ENCODE measurements around the gene TTN. TPM values are rescaled to one million over a fixed set of nuclear protein-coding genes. Genes with fewer than 3 reads are reported as not detected.

Gene TTN
- total RNA-seq, 1 donor from 2014 or later: 2.7 TPM

DNA sequence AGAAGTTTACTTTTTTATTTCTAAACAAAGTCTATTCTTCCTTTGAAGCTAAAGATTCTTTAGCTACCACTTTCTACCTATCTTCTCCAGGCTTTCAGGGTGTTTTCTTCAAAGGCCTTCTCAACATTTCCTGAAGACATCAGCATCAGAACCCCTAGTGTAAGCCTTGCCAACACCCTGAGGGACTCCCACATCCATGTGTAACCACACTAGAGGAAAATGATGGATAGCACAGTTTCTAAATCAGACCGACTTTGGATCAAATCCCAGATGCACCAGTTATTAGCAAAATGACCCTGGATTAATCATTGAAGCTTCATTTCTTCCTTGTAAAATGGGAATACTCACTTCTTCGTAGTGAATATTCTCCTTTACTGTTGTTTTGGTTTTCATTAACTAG, 4.7 kb upstream of the TTN start:
- no peak for DNase-seq (ENCODE audit: low read depth, low spot score)

- no peak for DNase-seq (ENCODE audit: low read depth, low spot score)
These were observed 3.8 kb upstream of the TTN start for GRCh38 chr2:178811045-178811444.

DNA sequence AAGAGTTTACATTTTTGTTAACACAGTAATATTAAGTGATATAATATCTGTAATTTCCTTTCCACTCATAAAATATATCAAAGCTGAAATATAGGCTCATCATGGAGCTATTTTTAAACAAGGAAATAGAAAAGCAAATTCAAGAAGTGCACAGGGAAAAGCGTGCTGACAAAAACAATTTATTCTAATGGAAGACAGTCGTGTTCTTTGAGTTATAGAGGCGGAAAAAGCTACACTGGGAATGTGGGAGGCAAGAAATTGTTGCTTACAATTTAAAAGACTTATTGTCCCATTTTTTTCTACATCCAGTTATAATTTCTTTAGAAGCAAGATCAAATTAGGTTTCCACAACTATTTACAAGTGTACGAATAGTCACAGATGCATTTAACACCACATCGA, 3.2 kb upstream of the TTN start:
- DNase-seq (ENCODE audit: low read depth, low spot score): no peak

DNA sequence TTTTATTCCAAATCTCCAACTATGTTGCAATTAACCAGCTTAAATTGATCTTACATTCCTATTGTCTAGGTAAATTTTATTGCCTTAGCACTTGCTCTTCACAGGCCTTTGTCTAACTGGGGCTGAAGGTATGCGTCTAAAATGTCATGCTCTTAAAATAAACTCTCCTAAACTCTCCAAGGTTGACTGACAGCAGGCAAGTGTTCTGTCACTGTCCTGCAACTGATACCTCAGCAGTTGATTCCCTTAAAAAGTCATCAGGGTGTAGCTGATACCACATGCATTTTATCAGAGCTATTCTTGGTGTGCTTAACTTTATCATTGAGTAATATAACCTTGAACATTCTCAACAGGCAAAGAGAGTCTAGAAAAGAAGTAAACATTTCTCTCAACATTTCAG, 680 bp downstream of the TTN start:
- DNase-seq (ENCODE audit: low read depth, low spot score): no peak

DNA sequence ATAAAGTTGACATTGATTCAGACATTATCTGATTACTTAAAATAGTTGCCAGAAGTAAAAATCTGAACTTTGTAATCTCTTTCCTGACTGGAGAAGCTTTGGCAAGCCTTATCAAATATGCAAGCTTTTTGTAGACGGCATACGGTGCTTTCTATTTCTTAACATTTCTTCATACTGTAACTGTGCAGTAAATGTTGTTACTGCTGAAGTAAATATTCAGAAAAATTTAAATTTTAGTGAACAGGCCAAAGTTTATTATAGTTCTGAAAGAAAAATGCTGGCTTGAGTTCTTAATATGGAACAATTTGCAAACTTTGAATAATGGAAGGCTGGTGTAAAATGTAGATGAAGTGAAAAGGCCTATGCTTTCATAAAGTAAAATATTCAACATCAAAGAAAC, 1.8 kb downstream of the TTN start:
- no peak for DNase-seq (ENCODE audit: low read depth, low spot score)

DNA sequence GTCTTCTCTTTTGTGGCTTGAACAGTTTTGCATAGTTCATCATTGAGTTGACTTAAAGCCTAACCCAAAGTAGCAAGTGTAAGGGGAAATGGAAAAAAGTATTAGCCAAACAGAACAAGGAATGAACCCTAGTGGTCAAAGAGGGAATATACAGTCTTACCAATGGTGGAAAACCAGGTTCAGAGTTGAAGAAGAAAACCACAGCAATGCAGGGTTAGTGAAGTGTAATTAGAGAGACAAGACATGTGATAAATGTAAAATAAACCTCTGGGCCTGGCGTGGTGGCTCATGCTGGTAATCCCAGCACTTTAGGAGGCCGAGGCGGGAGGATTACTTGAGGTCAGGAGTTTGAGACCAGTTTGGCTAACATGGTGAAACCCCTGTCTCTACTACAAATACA, 2.4 kb downstream of the TTN start:
- DNase-seq (ENCODE audit: low read depth, low spot score): no peak

GRCh38 chr2:178800510-178800909, 6.7 kb downstream of the TTN start:
- no peak for DNase-seq (ENCODE audit: low read depth, low spot score)

DNA sequence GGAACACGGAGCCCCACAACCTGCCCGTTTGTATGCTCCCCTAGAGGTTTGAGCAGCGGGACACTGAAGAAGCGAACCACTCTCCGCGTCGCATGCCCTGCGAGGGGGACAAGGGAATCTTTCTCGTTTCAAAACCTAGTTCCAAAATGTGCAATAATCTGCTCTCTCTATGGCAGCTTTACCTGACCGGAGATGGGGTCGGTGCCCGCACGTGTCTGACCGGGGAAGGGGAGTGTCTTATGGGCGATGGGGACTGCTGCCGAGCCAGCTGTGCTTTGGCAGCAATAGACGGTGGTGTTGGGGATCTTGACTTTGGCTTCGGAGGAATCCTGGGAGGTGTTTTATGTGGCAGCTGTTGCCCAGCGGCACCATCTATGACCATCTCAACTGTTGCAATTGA, 7.9 kb downstream of the TTN start:
- DNase-seq (ENCODE audit: low read depth, low spot score): no peak

- DNase-seq (ENCODE audit: low read depth, low spot score): peak; percentile 13
These were observed 11.0 kb downstream of the TTN start for GRCh38 chr2:178796079-178796677.

DNA sequence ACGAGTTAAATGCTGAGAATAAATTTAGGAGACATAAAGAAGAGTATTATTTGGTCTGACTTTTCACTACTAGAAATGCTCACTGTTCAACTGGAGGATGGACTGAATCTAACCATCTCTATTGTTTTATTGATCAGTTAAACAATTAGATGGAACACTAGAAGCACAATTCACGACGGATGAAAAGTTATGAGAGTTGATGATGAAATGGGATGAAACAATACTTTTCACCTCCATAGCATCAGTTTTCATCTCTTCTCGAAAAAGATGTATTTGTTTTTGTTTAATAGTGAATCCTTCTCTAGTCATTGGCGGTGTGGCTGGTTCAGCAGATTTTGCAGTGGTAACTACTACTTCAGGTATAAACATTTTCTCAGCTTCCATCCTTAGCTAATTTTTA, 19.3 kb downstream of the TTN start:
- no peak for DNase-seq (ENCODE audit: low read depth, low spot score)

DNA sequence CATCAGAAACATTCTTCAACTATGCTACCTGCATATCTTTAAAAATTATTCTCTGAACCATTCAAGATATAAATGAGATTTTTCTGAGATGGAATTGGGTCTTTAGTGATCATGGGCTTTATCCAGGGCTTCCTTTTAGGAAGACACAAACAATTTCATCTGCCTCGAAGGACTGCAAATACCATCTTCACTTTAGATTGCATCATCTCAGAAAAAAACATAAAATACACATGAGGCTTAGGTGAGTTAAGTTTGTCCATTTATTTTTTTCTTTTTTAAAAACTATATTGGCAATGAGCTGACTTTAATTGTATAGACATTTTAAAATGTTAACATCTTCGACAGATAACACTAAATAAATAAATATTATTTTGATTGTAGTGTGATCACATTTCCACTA, 20.1 kb downstream of the TTN start:
- no peak for DNase-seq (ENCODE audit: low read depth, low spot score)

DNA sequence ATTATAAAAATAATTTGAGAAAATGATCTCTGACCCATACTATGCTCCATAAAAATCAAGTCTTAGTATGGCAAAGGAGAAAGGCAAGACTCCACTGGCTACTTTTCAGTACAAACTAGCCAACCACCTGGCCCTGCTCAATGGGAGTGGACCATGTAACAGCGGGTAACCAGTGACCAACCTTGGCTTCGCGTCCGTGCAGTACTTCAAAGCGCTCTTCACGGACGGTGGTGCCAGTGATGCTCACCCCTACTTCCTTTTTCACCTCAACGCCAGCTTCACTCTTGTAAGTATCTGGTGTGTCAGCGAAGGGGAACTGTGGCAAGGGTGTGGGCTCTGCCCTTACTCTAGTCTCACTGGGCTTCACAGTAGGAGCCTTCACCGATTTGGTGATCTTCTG, 23.3 kb downstream of the TTN start:
- DNase-seq (ENCODE audit: low read depth, low spot score): no peak

DNA sequence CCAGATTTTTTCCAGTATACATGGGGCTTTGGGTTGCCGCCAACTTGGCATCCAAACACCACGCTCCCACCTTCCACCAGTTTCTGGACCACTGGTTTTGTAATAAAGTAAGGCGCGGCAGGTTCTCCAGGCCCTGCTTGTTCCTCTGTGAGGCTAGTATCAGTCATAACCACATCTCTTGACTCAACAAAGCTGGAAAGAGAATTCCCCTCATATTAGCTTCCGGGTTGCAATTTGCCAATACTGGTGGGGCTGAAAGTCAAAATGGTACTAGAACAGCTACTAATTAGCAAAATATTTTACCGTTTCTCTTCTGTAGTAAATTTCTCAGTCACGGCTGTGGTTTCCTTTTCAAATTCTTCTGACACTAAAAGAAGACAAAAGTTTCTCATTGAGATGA, 25.0 kb downstream of the TTN start:
- DNase-seq (ENCODE audit: low read depth, low spot score): no peak

- no peak for DNase-seq (ENCODE audit: low read depth, low spot score)
These were observed 29.6 kb downstream of the TTN start for GRCh38 chr2:178777577-178777976.

DNA sequence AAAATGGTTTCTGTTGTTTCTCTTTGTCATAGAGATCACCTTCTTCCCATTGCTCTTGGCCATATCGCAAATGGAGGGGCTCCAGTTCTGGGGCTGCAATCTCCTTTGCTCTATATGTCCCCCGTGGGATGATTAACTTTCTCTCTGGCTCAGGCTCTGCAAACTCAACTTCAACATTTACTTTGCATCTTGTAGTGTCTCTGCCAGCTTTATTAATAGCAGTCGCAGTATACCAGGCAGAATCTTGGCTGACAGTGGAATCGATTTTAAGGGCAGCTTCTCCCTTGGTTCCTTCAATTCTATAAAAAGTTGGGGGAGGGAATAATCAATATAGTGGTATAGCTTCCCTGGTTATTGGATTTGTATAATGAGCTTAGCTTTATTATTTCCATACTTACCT, 30.5 kb downstream of the TTN start:
- DNase-seq (ENCODE audit: low read depth, low spot score): no peak

DNA sequence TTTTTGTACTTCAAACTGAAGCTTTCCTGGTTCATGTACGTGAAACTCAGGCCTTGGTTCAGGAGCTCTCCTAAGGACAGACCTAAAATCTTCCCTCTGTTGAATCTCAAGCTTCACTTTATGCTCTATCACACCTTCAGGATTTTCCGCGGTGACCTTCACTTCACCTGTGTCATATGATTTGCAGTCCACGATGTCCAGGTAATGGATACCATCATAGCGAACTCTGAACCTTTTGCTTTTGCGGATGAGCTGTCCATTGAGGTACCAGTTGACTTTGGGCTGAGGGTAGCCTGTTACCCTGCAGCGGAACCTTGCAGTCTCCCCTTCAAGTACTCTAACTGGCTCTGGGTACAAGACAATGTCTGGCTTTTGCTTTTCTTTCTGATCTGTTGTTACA, 31.2 kb downstream of the TTN start:
- DNase-seq (ENCODE audit: low read depth, low spot score): no peak

GRCh38 chr2:178770518-178770917, 36.7 kb downstream of the TTN start:
- DNase-seq (ENCODE audit: low read depth, low spot score): no peak

GRCh38 chr2:178767094-178768060, 39.8 kb downstream of the TTN start:
- DNase-seq (ENCODE audit: low read depth, low spot score): no peak

GRCh38 chr2:178764097-178764496, 43.1 kb downstream of the TTN start:
- no peak for DNase-seq (ENCODE audit: low read depth, low spot score)

DNA sequence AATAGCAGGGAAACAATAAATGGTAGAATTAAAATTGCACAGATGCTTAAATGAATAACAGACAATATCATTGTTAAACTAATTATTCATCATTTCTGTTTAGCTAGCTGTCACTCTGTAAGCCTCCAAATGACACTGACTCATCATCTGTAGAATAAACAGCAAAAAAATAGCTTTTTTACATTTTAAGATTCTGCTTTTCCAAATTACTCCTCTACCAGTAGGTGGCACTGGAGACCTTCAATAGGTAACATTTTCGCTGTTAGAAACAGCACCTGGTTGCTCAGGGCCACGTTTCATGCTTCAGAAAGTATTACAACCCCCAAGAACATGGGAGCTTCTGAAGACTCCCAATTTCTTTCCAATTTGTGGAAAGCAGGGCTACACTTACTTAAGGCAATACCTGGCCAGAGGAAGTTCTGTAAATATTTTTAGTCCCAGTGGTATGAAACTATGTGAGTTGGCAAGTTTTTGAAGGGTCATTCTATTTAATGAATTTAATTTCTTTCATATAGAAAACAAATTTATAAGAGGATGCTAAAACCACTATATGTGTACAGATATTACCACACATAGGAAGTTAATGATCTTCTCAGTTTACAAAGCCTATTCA, 45.4 kb downstream of the TTN start:
- DNase-seq (ENCODE audit: low read depth, low spot score): peak; percentile 11

- DNase-seq (ENCODE audit: low read depth, low spot score): no peak
These were observed 50.4 kb downstream of the TTN start for GRCh38 chr2:178756843-178757242.

DNA sequence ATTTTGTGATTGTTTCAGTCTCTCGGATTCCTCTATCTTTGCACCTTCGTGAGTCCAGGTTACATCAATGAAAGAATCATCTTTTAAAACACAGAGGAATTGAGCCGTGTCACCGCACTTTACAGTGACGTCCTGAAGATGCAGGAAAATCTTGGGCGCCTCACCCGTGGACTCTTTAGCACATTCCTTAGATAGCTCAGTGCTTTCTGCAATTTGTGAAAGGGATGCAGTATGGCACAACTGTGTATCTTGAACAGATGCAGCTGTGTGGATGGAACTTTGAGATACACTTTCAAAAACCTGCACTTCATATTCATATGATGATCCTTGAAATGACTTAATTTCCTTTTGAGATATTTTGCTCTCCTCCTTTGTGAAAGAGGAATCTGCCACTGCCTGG, 50.9 kb downstream of the TTN start:
- DNase-seq (ENCODE audit: low read depth, low spot score): no peak

GRCh38 chr2:178747767-178748166, 59.5 kb downstream of the TTN start:
- DNase-seq (ENCODE audit: low read depth, low spot score): no peak

Data from pulmonary artery endothelial cell (primary cell).